ENCODE measurements around the gene TAF6. TPM values are rescaled to one million over a fixed set of nuclear protein-coding genes. Genes with fewer than 3 reads are reported as not detected.

Gene TAF6
- total and polyA plus RNA-seq, 9 of the 15 experiments (the other 6 are each of a cell fraction or from before 2014, with no cell fraction given), result 0.78 to 78.7 (median 21.3) TPM

DNA sequence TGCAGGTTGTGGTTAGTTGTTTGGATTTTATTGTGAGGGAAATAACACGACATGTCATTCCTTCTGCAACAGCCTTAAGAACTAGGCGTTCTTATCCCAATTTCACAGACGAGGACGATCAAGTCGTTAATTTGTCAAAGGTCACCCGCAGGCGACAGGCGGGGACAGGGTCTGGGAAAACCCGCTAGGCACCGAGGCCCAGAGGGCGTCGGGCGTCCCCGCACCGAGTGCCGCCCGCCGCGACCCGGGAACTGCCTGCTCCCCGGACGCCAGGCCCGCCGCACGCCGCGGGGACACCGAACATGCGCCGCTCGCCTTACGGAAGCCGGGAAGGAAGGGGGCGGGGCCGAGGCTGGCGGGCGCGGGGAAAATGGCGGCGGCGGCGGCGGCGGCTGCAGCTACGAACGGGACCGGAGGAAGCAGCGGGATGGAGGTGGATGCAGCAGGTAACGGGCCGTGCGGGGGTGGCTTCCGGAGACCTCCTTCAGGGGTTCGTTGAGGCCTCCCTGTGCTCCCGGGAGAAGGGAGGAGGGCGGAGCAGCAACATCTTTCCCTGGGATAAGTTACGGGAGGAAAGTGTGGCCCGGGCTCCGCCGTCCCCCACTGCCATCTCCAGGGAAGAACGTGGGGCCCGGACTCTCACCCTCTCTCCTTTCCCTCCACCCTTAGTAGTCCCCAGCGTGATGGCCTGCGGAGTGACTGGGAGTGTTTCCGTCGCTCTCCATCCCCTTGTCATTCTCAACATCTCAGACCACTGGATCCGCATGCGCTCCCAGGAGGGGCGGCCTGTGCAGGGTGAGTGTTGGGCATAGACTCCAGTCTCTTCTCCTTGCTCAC is 30.3 kb downstream of the TAF6 start, which contains the start of gene COPS6 (continued):
- no peak for TF ChIP-seq ZNF561 (CRISPR knock-in tag; conservative IDR thresholded peaks at IDR 0.05)
- TF ChIP-seq, protein P1, sequence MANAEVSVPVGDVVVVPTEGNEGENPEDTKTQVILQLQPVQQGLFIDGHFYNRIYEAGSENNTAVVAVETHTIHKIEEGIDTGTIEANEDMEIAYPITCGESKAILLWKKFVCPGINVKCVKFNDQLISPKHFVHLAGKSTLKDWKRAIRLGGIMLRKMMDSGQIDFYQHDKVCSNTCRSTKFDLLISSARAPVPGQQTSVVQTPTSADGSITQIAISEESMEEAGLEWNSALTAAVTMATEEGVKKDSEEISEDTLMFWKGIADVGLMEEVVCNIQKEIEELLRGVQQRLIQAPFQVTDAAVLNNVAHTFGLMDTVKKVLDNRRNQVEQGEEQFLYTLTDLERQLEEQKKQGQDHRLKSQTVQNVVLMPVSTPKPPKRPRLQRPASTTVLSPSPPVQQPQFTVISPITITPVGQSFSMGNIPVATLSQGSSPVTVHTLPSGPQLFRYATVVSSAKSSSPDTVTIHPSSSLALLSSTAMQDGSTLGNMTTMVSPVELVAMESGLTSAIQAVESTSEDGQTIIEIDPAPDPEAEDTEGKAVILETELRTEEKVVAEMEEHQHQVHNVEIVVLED (CRISPR knock-in tag; IDR thresholded peaks at IDR 0.05), result peak; percentile 72
- TF ChIP-seq ZNF695 (CRISPR knock-in tag; IDR thresholded peaks at IDR 0.05), result no peak
- TF ChIP-seq, protein P2, sequence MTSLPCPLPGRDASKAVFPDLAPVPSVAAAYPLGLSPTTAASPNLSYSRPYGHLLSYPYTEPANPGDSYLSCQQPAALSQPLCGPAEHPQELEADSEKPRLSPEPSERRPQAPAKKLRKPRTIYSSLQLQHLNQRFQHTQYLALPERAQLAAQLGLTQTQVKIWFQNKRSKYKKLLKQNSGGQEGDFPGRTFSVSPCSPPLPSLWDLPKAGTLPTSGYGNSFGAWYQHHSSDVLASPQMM (CRISPR knock-in tag; IDR thresholded peaks at IDR 0.05), result no peak
- TF ChIP-seq, protein P3, sequence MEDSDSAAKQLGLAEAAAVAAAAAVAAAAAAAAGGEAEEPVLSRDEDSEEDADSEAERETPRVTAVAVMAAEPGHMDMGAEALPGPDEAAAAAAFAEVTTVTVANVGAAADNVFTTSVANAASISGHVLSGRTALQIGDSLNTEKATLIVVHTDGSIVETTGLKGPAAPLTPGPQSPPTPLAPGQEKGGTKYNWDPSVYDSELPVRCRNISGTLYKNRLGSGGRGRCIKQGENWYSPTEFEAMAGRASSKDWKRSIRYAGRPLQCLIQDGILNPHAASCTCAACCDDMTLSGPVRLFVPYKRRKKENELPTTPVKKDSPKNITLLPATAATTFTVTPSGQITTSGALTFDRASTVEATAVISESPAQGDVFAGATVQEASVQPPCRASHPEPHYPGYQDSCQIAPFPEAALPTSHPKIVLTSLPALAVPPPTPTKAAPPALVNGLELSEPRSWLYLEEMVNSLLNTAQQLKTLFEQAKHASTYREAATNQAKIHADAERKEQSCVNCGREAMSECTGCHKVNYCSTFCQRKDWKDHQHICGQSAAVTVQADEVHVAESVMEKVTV (CRISPR knock-in tag; IDR thresholded peaks at IDR 0.05), result peak; percentile 42; the same call in 1 of the 2 replicates
- TF ChIP-seq, protein P4, sequence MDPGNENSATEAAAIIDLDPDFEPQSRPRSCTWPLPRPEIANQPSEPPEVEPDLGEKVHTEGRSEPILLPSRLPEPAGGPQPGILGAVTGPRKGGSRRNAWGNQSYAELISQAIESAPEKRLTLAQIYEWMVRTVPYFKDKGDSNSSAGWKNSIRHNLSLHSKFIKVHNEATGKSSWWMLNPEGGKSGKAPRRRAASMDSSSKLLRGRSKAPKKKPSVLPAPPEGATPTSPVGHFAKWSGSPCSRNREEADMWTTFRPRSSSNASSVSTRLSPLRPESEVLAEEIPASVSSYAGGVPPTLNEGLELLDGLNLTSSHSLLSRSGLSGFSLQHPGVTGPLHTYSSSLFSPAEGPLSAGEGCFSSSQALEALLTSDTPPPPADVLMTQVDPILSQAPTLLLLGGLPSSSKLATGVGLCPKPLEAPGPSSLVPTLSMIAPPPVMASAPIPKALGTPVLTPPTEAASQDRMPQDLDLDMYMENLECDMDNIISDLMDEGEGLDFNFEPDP (CRISPR knock-in tag; IDR thresholded peaks at IDR 0.05), result no peak
- no peak for TF ChIP-seq HNRNPH1 (optimal IDR thresholded peaks at IDR 0.05; ENCODE audit: low read depth, low read length)
- no peak for TF ChIP-seq RUNX1 (IDR thresholded peaks at IDR 0.05; ENCODE audit: low read depth)
- no peak for TF ChIP-seq PPARD (CRISPR knock-in tag; IDR thresholded peaks at IDR 0.05)
- no peak for TF ChIP-seq NCOA4 (IDR thresholded peaks at IDR 0.05; ENCODE audit: partially characterized antibody)
- TF ChIP-seq, protein P5, sequence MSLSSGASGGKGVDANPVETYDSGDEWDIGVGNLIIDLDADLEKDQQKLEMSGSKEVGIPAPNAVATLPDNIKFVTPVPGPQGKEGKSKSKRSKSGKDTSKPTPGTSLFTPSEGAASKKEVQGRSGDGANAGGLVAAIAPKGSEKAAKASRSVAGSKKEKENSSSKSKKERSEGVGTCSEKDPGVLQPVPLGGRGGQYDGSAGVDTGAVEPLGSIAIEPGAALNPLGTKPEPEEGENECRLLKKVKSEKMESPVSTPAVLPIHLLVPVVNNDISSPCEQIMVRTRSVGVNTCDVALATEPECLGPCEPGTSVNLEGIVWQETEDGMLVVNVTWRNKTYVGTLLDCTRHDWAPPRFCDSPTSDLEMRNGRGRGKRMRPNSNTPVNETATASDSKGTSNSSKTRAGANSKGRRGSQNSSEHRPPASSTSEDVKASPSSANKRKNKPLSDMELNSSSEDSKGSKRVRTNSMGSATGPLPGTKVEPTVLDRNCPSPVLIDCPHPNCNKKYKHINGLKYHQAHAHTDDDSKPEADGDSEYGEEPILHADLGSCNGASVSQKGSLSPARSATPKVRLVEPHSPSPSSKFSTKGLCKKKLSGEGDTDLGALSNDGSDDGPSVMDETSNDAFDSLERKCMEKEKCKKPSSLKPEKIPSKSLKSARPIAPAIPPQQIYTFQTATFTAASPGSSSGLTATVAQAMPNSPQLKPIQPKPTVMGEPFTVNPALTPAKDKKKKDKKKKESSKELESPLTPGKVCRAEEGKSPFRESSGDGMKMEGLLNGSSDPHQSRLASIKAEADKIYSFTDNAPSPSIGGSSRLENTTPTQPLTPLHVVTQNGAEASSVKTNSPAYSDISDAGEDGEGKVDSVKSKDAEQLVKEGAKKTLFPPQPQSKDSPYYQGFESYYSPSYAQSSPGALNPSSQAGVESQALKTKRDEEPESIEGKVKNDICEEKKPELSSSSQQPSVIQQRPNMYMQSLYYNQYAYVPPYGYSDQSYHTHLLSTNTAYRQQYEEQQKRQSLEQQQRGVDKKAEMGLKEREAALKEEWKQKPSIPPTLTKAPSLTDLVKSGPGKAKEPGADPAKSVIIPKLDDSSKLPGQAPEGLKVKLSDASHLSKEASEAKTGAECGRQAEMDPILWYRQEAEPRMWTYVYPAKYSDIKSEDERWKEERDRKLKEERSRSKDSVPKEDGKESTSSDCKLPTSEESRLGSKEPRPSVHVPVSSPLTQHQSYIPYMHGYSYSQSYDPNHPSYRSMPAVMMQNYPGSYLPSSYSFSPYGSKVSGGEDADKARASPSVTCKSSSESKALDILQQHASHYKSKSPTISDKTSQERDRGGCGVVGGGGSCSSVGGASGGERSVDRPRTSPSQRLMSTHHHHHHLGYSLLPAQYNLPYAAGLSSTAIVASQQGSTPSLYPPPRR (CRISPR knock-in tag; IDR thresholded peaks at IDR 0.05; ENCODE audit: borderline replicate concordance), result 0 out of 2 replicates have a peak, but pooled peaks have one; percentile 63
- TF ChIP-seq CCAR2 (IDR thresholded peaks at IDR 0.05; ENCODE audit: low read depth, low read length), result no peak
- TF ChIP-seq, protein P6, sequence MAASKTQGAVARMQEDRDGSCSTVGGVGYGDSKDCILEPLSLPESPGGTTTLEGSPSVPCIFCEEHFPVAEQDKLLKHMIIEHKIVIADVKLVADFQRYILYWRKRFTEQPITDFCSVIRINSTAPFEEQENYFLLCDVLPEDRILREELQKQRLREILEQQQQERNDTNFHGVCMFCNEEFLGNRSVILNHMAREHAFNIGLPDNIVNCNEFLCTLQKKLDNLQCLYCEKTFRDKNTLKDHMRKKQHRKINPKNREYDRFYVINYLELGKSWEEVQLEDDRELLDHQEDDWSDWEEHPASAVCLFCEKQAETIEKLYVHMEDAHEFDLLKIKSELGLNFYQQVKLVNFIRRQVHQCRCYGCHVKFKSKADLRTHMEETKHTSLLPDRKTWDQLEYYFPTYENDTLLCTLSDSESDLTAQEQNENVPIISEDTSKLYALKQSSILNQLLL (CRISPR knock-in tag; IDR thresholded peaks at IDR 0.05; ENCODE audit: borderline replicate concordance), result no peak
- TF ChIP-seq KDM4B (IDR thresholded peaks at IDR 0.05; ENCODE audit: borderline replicate concordance in 2 of 2, low read depth in 1 of 2), result 0 out of 4 replicates have a peak, but pooled peaks of 1 of the 2 experiments have one; percentile 27

Data from K562 (cell line).